GM12864 (cell line): ENCODE results near the gene SLC49A3.
A peak's percentile ranks its signal among the peaks of the same experiment; 100 is the strongest.
"Not testable (repeated sequence)": the region's sequence is repeated elsewhere in the genome, so short reads cannot be mapped to it uniquely, and the experiment has no call there.

Source experiments
- DNase-seq: peaks from one replicate; pipeline ENCODE4 v3.0.0-alpha.2; 2011; ENCODE audit warnings: low read depth
- H3K4me3 ChIP-seq: 2 replicates; pipeline ENCODE4 v1.5.1; 2011; ENCODE audit warnings: mild to moderate bottlenecking, low read depth, low read length, control low read depth
- TF ChIP-seq, protein P1 (sequence below): IDR thresholded peaks from 2 replicates; pipeline ENCODE4 v1.5.1; 2011; ENCODE audit warnings: low read depth, mild to moderate bottlenecking, moderate library complexity, low read length, control low read depth, inconsistent platforms; ENCODE audit errors: missing control alignments

Gene SLC49A3

DNA sequence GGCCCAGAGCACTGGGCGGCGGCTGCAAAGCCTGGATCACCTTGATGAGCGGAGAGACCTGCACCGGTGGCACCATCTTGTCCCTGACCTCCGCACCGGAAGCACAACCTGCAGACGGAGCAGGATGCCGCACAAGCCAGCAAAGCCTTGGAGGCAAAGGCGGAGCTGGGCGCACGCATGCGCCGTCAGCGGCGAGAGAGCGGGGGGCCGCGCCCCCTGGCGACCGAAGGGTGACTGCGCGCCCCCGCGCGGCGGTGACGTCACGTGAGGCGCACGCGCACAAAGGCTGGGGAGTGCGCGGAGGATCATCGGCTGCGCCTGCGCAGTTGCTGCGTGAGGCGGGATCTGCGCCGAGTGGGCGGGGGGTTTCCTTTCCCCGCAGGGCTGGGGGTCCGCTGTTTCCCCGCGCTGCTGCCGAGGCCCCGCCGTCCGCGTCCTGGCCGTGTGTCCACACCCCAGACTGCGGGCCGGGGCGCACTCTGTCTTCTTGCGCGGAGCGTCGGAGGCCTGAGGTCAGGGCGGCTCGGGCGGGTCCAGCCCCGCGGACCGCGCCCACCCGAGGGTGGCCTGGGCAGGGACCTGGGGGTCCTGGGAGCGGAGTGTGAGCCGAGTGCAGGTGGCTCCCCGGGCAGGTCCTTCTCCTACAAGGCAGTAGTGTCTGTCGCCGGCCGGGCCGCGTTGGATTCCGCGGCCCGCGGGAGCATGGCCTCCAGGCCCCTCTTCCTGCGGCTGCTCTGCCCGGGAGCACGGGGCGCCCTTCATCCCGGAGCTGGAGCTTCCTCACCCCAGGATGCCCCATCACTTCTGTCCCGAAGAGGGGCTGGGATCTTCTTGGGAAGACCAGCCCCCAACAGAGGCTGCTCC lies 14.5 kb downstream of the SLC49A3 start, which contains the start of the genes ATP5ME and MYL5:
Gene ATP5ME (minus strand): TSS at position 105 of the 864 bp plus-strand sequence. CDS start 29 bp downstream, at position 76.
Gene MYL5 (plus strand): TSS at position 371 of the 864 bp plus-strand sequence. CDS start 3,485 bp downstream, outside the sequence.
- TF ChIP-seq, protein P1, sequence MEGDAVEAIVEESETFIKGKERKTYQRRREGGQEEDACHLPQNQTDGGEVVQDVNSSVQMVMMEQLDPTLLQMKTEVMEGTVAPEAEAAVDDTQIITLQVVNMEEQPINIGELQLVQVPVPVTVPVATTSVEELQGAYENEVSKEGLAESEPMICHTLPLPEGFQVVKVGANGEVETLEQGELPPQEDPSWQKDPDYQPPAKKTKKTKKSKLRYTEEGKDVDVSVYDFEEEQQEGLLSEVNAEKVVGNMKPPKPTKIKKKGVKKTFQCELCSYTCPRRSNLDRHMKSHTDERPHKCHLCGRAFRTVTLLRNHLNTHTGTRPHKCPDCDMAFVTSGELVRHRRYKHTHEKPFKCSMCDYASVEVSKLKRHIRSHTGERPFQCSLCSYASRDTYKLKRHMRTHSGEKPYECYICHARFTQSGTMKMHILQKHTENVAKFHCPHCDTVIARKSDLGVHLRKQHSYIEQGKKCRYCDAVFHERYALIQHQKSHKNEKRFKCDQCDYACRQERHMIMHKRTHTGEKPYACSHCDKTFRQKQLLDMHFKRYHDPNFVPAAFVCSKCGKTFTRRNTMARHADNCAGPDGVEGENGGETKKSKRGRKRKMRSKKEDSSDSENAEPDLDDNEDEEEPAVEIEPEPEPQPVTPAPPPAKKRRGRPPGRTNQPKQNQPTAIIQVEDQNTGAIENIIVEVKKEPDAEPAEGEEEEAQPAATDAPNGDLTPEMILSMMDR: peak; percentile 99

GRCh38 chr4:673349-674091 lies 15.4 kb downstream of the SLC49A3 start:
- H3K4me3 ChIP-seq: peak overlapping the region; percentile 93
- DNase-seq: no peak
- TF ChIP-seq, protein P1: no peak

More for the DNA sequence above, 14.5 kb downstream of the SLC49A3 start, which contains the start of the genes ATP5ME and MYL5:
- peak within 1 kb of the TSS; percentile 93 for H3K4me3 ChIP-seq
- DNase-seq: peak; percentile 88

- no peak for DNase-seq
- no peak overlapping the region for H3K4me3 ChIP-seq
- TF ChIP-seq, protein P1: no peak
Observed at GRCh38 chr4:671769-672168, 17.2 kb downstream of the SLC49A3 start.

DNA sequence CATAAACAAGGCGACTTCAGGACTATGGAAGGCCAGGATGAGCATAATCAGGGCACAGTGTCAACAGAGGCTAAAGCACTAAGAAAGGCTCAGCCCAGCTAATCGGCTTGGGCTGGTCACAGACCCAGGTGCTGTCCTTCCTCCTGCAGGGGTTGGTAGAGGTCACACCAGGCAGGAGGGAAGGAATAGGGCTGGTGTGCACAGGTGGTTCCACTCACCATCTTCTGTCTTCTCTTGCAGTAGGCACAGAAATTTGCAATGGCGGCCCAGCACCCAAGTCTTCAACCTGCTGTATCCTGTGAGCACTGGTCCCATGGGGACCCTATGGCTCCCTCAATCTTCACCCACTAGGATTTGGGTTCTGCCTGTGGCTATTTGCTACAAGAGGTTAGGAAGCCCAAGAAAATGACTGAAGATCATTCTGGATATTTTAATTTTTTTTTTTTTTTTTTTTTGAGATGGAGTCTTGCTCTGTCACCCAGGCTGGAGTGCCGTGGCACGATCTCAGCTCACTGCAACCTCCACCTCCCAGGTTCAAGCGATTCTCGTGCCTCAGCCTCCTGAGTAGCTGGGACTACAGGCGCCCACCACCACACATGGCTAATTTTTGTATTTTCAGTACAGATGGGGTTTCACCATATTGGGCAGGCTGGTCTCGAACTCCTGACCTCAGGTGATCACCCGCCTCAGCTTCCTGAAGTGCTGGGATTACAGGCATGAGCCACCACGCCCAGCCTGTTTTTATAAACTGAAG lies 19.0 kb downstream of the SLC49A3 start:
- H3K4me3 ChIP-seq, DNase-seq: not testable (repeated sequence)

GRCh38 chr4:668219-668618 lies 20.7 kb downstream of the SLC49A3 start:
- H3K4me3 ChIP-seq, DNase-seq: not testable (repeated sequence)

GRCh38 chr4:667545-667925 lies 21.4 kb downstream of the SLC49A3 start:
- no peak overlapping the region for H3K4me3 ChIP-seq
- no peak for DNase-seq
- TF ChIP-seq, protein P1: no peak

- TF ChIP-seq, protein P1: no peak
- H3K4me3 ChIP-seq: no peak overlapping the region
- no peak for DNase-seq
Observed at GRCh38 chr4:666822-667544, 22.0 kb downstream of the SLC49A3 start.
